Measurements from ENCODE around the gene PROK1. TPM values are rescaled to one million over a fixed set of nuclear protein-coding genes. Genes with fewer than 3 reads are reported as not detected.
"Not testable (repeated sequence)": the region's sequence is repeated elsewhere in the genome, so short reads cannot be mapped to it uniquely, and the experiment has no call there.

Gene PROK1
- total and polyA plus RNA-seq, 8 donors = 0.12 to 0.53 TPM; not detected in 6

- H3K27ac ChIP-seq = no peak overlapping the region
Observed at GRCh38 chr1:110408488-110408887, 42.5 kb upstream of the PROK1 start.

GRCh38 chr1:110409316-110409715, 41.6 kb upstream of the PROK1 start:
- Histone ChIP-seq H3K4me3 (no peak overlapping the region), H3K27ac (no peak overlapping the region), H3K36me3 (peaks cover 0 to 12% (median 4%) of the 10 kb centered on the region in 3 donors), H3K9me3 (no peaks in the 10 kb centered on the region), H3K27me3 (no peaks in the 10 kb centered on the region), H3K4me1 (peaks cover 9 to 12% (median 12%) of the 10 kb centered on the region in 3 donors)
- no peak for TF ChIP-seq CTCF (IDR thresholded peaks at IDR 0.05)
- 94 to 97% methylated on average over 6 of the region's 6 CpGs for WGBS, 2 donors
- DNase-seq (no peak), ATAC-seq (no peak), FAIRE-seq (no peak)
- intact Hi-C loops (cut with DNase I) = no loop called here

More at GRCh38 chr1:110408488-110408887, 42.5 kb upstream of the PROK1 start:
- peaks cover 3 to 21% (median 8%) of the 10 kb centered on the region in 3 donors for H3K36me3 ChIP-seq
- no peaks in the 10 kb centered on the region for H3K27me3 ChIP-seq
- DNase-seq = no peak
- 81 to 91% methylated on average over 8 of the region's 8 CpGs for WGBS, 2 donors
- no peak for FAIRE-seq
- TF ChIP-seq CTCF (IDR thresholded peaks at IDR 0.05) = no peak
- intact Hi-C loops (cut with DNase I) = no loop called here
- ATAC-seq = no peak
- no peaks in the 10 kb centered on the region for H3K9me3 ChIP-seq
- peaks cover 9 to 12% (median 12%) of the 10 kb centered on the region in 3 donors for H3K4me1 ChIP-seq
- H3K4me3 ChIP-seq = peak overlapping the region in 2 of 4 donors; percentile 75 to 97

DNA sequence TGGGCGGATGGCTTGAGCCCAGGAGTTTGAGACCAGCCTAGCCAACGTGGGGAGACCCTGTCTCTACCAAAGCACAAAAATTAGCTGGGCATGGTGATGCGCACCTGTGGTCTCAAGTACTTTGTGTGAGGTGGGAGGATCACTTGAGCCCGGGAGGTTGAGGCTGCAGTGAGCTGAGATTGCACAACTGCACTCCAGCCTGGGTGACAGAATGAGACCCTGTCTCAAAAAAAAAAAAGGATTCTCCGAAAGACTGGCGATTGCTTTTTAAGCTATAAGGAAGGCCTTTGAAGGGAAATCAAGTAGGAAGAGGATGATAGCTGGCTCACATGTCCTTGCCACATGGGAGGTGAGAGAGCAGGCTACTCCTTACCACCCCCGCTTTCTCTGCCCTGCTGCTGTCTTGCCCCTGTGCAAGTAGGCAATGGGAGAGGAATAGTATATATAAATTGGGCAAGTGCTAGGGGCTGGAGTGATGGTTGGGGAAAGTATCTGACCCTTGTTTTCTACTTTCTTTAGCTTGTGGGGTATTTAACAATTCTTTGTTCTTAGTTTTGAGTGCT, 39.7 kb upstream of the PROK1 start:
- Histone ChIP-seq H3K27me3 (no peaks in the 10 kb centered on the region), H3K4me1 (peaks cover 3 to 7% (median 5%) of the 10 kb centered on the region in 3 donors), H3K9me3 (no peaks in the 10 kb centered on the region), H3K27ac (no peak overlapping the region), H3K36me3 (no peaks in the 10 kb centered on the region), H3K4me3 (no peak overlapping the region)
- intact Hi-C loops (cut with DNase I) = loop anchor here in 1 of 3 donors (5.0 kb wide), 1 partner anchor 86 kb away; no protein-coding TSS in a partner anchor
- no peak for TF ChIP-seq CTCF (IDR thresholded peaks at IDR 0.05)
- DNase-seq (no peak), FAIRE-seq (no peak), ATAC-seq (no peak)
- WGBS, 2 donors = 80 to 88% methylated on average over 7 of the region's 7 CpGs

DNA sequence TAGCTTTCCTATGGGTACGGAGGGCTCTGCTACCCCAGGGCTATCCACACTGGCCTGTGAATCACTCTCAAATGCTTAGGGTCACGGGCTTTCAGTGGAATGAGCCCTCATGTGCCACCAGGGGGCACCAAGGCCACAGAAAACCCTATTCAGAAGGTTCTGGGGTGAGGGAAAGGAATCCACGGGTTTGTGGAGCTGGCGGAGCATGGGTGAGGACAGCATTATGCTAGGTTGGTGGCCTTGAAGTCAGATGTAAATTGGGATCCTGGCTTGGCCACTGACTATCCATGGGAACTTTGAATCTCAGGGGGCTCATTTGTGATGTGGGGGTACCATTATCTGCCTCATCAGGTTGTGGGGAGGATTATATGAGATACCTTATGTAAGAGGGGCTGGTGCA, 38.4 kb upstream of the PROK1 start:
- intact Hi-C loops (cut with DNase I) = loop anchor here in 1 of 3 donors (5.0 kb wide), 1 partner anchor 85 kb away; no protein-coding TSS in a partner anchor
- WGBS, 2 donors = 30 to 41% methylated on average over 4 of the region's 4 CpGs

GRCh38 chr1:110413045-110413444, 37.9 kb upstream of the PROK1 start:
- ATAC-seq, H3K27ac ChIP-seq, H3K9me3 ChIP-seq, H3K27me3 ChIP-seq, H3K36me3 ChIP-seq, H3K4me3 ChIP-seq, H3K4me1 ChIP-seq, DNase-seq, FAIRE-seq: not testable (repeated sequence)
- 74 to 79% methylated on average over 1 of the region's 1 CpG for WGBS, 2 donors
- intact Hi-C loops (cut with DNase I) = loop anchor here in 1 of 3 donors (5.0 kb wide), 1 partner anchor 84 kb away; no protein-coding TSS in a partner anchor

More for the DNA sequence above, 38.4 kb upstream of the PROK1 start:
- ATAC-seq (peak; percentile 35 to 72 (median 62)), FAIRE-seq (no peak), DNase-seq (peak in 5 of 6 donors; percentile 28 to 70 (median 57))
- H3K36me3 ChIP-seq = no peaks in the 10 kb centered on the region
- no peaks in the 10 kb centered on the region for H3K9me3 ChIP-seq
- no peaks in the 10 kb centered on the region for H3K27me3 ChIP-seq
- H3K4me3 ChIP-seq = no peak overlapping the region
- peaks cover 0 to 5% (median 0%) of the 10 kb centered on the region in 3 donors for H3K4me1 ChIP-seq
- peak; percentile 33 to 57 (median 47) for TF ChIP-seq CTCF (IDR thresholded peaks at IDR 0.05)
- H3K27ac ChIP-seq = no peak overlapping the region

Data from pancreas (tissue), 10 donors.